NCI-H524 treated with DMSO at 0.1 percent for 48 hours (cell line): ENCODE data around the gene CTSE.
"Not testable (repeated sequence)": the region's sequence is repeated elsewhere in the genome, so short reads cannot be mapped to it uniquely, and the experiment has no call there.

ENCODE experiments used
- DNase-seq: peaks from one replicate; lab custom pipeline; 2025; lab: John Stamatoyannopoulos, UW

Gene CTSE

GRCh38 chr1:206023695-206024094 is at the start of gene CTSE:
CTSE (minus strand) TSS chr1:206023895; CDS start chr1:206023791, 104 bp downstream.
- DNase-seq: no peak

DNA sequence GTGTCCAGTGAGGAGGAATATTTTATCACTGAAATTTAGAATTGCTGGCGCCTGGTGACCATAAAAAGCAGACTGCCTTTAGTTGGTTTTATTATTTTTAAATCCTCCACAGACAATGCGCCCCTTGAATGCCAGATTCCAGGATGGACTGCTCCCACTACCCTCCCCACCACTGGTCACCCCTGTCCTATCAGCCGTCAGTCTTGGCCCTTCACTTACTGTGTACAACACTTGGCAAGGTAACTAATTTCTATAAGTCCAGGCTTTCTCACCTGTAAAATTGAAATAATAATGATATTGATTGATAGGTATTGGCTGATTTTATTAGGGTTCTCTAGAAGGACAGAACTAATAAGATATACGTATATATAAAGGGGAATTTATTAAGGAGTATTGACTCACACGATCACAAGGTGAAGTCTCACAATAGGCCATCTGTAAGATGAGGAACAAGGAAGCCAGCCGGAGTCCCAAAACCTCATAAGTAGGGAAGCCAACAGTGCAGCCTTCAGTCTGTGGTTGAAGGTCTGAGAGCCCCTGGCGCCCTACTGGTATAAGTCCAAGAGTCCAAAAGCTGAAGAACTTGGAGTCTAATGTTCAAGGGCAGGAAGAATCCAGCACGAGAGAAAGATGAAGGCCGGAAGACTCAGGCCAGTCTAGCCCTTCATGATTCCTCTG is 47.1 kb upstream of the CTSE start:
- DNase-seq: no peak

DNA sequence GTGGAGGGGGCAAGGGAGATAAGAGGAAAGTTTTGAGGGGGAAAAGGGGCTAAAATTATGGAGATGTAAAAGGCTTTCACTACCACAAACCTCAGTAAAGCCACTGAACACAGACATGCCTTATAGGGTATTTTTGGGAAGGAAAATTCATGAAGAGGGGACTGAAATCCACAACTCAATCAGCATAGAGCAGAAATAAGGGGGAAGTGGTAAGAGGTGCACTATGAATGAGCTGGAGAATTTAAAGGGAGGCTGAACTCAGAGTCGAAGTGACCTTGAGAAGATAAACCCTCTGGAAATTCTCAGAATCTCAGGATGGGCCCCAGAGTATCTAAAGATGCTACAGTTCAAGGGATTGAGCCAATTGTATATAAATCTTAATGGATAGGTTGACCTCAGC is 44.6 kb upstream of the CTSE start:
- no peak for DNase-seq

DNA sequence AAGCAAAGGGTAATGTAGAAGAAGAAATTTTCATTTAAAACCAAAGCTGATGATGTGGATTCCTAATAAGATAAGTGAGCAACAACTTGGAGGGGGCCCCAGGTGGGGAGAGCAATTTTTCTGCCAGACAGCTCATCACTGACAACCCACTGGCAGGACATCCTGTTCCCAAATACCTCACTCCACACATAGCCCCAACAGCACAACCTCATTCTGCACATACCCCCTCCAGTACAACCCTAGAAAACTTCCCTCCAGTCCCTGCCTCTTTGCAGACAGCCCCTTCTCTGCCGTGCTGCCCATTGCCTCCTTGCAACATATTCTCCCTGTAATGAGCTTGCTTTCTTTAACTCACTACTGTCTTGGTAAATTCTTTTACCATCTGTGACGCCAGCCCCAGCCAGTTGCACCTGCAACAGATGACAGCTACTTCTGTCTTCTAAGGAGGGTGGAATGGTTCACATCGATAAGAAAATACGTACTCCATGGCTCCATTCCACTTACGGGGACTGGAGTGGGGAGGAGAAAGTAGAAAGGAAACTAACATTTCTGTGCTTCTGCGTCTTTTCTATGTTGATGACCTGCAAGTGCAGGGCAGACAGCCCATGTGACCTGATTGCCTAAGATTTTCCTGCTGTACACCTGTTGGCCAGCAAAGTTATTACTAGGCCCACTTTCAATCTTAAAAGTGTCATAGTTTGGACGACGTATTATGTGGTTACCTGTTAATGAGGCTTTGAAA is 44.0 kb upstream of the CTSE start:
- no peak for DNase-seq

DNA sequence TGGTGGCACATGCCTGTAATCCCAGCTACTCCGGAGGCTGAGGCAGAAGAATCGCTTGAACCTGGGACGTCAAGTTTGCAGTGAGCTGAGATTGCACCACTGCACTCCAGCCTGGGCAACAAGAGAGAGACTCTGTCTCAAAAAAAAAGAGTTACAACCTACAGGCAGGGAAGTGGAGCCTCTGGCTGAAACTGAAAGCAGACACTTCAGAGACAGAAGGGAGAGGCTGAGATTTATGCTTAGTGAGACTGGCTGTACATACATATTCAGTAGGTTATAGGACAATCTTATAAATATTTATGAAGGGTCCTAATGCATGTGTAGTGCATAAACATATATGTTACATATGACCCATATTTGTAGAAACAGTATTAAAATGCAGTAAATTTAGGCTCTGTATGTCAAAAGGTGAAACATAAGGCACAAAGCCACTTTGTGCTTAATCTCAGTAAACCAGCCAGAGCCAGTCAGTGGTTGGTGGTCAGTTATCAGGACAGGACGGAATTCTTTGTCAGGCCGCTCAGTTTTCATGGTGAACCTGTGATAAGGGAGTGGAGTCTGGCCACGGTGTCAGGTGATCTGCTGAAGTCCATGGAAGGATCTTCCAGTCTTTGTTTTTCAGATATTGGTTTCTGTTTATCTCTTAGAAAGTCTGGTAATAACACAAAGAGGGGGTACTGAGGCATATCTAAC is 42.9 kb upstream of the CTSE start:
- no peak for DNase-seq

- no peak for DNase-seq
These were observed 42.0 kb upstream of the CTSE start for GRCh38 chr1:206065547-206066145.

GRCh38 chr1:206064501-206064900 is 40.8 kb upstream of the CTSE start:
- not testable (repeated sequence) for DNase-seq

- DNase-seq: not testable (repeated sequence)
These were observed 40.3 kb upstream of the CTSE start for GRCh38 chr1:206064001-206064400.

DNA sequence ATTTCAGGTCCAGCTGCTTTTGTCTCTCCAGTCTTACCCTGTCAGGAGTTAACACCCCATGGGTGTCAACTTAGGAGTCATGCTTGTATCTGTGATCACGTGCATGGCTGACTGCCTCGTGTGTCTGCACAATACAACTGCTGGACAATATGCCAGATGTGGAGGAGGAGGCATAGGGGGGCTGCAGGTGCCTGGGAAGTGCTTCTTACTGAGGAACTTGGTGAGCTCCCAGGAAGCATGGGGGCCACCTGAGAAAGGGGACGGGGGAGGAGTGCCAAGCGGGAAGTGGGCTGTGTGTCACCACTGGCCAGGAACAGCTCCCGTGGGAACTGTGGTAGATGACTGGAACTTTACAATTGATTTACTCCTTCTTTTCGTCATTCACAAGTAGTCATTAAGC is 38.8 kb upstream of the CTSE start:
- no peak for DNase-seq

DNA sequence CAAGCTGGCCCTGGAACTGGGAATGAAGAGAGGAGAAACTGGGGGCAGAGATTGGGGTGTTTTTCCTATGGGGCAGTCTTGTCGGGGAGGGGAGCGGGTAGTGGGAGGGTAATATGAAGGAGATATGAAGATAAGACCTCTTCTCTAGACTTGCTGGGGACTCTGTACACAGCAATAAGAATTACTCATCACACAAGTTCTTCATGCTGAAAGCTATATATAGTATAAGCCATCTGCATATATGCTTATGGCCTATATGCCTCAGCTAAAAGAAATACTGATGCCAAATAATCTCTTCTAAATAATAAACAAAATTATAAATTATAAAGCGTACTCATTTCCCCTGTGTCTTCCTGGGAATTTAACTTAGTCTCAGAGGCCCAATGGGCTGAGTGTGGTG is 37.1 kb upstream of the CTSE start:
- no peak for DNase-seq

DNA sequence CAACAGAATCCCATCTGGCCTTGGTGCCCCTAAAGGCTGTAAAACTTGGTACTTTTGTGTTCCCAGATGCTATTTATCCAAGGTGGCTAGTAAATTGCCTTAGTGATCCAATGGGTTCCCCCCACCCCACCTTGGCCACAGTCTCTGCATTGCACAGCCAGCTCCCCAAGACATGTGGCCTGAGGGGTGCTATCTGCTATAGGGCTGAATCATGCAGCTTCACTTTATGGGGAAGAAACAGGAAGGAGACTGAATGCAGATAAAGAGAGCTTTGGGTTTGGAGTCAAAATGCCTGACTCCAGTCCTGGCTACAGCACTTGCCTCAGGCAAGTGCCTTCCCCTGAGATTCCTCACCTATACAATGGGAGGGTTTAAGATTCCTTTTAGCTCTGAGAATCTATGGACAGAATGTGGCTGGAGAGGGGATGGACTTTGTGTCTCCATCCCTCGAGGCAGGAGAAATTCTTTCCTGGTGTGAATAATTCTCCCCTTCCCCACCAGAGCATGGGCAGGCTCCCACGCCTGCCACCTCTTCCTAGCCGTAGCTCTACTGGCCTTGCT is 35.7 kb upstream of the CTSE start:
- no peak for DNase-seq

DNA sequence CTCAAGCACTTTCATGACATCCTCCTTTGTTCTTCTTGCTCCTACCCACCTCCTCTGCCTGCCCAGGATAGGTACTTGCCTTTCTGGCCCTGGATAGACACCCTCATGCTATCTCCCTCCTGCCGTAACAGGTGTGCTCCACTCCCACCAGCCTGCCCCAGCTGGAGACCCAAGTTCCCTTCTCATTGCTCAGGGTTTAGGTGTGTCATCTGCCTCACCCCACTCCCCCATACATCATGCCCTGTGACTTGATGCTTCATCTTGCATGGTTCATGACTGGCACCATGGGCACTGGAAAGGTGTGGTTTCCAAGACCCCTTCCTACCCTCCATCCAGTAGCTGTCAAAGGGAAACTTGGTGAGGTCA is 35.2 kb upstream of the CTSE start:
- no peak for DNase-seq

DNA sequence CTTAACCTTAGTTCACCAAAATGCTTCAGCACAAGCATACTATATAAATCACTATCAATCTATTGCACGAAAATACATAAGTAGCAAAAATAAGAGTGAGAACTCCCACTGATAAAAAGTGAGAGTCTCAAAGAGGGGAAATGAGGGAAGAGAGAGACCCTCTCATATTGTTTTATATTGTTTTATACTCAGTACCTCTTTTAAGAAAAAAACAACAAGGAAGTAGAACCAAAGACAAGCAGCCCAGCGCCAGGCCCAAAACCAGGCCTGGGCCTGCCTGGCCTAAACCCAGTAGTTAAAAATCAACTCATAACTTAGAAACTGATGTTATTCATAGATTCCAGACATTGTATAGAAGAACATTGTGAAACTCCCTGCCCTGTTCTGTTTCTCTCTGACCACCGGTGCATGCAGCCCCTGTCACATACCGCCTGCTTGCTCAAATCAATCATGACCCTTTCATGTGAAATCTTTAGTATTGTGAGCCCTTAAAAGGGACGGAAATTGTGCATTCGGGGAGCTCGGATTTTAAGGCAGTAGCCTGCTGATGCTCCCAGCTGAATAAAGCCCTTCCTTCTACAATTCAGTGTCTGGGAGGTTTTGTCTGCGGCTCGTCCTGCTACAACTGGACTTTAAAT is 34.7 kb upstream of the CTSE start:
- not testable (repeated sequence) for DNase-seq

DNA sequence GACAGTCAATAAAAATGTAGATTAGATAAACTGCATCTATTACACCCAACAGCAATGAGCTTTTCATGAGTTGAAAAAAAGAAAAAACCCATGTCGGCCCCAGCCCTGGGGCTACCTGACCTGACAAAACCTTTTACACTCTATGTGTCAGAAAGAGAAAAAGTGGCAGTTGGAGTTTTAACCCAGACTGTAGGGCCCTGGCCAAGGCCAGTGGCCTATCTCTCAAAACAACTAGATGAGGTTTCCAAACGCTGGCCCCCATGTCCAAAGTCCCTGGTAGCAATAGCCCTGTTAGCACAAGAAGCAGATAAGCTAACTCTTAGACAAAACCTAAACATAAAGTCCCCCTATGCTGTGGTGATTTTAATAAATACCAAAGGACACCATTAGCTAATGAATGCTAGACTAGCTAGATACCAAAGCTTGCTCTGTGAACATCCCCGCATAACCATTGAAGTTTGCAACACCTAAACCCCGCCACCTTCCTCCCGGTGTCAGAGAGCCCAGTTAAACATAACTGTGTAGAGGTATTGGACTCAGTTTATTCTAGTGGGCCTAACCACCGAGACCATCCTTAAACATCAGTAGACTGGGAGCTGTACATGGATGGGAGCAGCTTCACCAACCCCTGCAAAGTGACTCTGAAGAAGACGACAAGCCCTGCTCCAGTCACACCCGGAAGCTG is 32.1 kb upstream of the CTSE start:
- not testable (repeated sequence) for DNase-seq

GRCh38 chr1:206055069-206055625 is 31.5 kb upstream of the CTSE start:
- DNase-seq: not testable (repeated sequence)

DNA sequence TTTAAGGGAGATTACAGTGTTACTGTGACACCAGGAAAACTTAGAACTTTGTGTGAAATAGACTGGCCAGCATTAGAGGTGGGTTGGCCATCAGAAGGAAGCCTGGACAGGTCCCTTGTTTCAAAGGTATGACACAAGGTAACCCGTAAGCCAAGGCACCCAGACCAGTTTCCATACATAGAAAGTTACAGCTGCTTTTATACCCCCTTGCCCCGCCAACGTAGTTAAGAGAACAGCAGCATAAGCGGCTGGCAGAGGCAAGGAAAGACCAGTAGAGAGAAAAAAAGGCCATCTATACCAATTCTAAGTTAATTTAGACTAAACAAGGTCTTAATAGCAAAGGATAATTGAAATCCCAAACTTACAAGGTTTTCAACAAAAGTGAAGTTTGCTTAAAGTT is 29.9 kb upstream of the CTSE start:
- not testable (repeated sequence) for DNase-seq

DNA sequence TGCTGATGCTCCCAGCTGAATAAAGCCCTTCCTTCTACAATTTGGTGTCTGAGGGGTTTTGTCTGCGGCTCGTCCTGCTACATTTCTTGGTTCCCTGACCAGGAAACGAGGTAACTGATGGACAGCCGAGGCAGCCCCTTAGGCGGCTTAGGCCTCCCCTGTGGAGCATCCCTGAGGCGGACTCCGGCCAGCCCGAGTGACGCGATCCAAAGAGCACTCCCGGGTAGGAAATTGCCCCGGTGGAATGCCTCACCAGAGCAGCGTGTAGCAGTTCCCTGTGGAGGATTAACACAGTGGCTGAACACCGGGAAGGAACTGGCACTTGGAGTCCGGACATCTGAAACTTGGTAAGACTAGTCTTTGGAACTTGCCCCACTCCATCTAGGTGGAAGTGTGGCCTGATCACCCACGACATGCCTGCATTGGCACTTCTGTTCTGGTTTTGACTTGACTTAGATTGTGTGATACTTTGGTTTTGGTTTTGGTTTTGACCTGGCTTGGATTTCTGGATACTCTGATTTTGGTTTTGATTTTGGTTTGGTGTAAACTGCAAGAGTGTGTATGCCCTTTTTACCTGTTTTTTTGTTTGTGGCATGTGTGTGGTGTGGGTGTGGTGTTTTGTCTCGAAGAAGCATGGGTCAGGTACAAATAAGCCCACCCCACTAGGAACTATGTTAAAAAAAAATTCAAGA is 29.4 kb upstream of the CTSE start, which contains the start of gene RHEX:
TSS of gene RHEX (plus strand) at position 255 of the 692 bp plus-strand sequence. CDS start 44,656 bp downstream, outside the sequence.
- DNase-seq: not testable (repeated sequence)

- not testable (repeated sequence) for DNase-seq
These were observed 28.7 kb upstream of the CTSE start for GRCh38 chr1:206052231-206052865.

GRCh38 chr1:206050655-206051235 is 27.1 kb upstream of the CTSE start:
- no peak for DNase-seq
